Keratinocyte (primary cell): Measurements from ENCODE around the gene CWF19L2. TPM values are rescaled to one million over a fixed set of nuclear protein-coding genes. Genes with fewer than 3 reads are reported as not detected.

Source experiments
- DNase-seq: peaks from one replicate; pipeline ENCODE4 v3.0.0-alpha.2; 2011; ENCODE audit warnings: low read depth, missing footprints, low spot score
- FAIRE-seq: peaks from 2 replicates; lab custom pipeline; 2011; peaks lifted over from hg19 to GRCh38; lab: Jason Lieb, UNC
- H2AFZ ChIP-seq: 2 replicates; pipeline ENCODE4 v1.6.0; 2012; ENCODE audit warnings: low read length, control low read depth, inconsistent platforms; ENCODE audit not compliant: control insufficient read depth
- H3K27ac ChIP-seq: 2 replicates; pipeline ENCODE4 v1.5.1; 2011; ENCODE audit warnings: low read length; ENCODE audit not compliant: control insufficient read depth, insufficient read depth
- H3K27me3 ChIP-seq: 3 replicates; pipeline ENCODE4 v1.6.0; 2011; ENCODE audit warnings: low read length; ENCODE audit not compliant: control insufficient read depth, insufficient read depth; ENCODE audit errors: extremely low read depth
- H3K36me3 ChIP-seq, 2 experiments: 2 replicates in 1 of 2; 3 replicates in 1 of 2; pipeline ENCODE4 v1.5.1; 2011; ENCODE audit warnings: low read length in 2 of 2, mild to moderate bottlenecking in 1 of 2; ENCODE audit not compliant: control insufficient read depth in 2 of 2, insufficient read depth in 2 of 2; ENCODE audit errors: extremely low read depth in 1 of 2
- H3K4me1 ChIP-seq: 3 replicates; pipeline ENCODE4 v1.5.1; 2011; ENCODE audit warnings: low read length; ENCODE audit not compliant: control insufficient read depth, insufficient read depth; ENCODE audit errors: extremely low read depth
- H3K4me2 ChIP-seq: 3 replicates; pipeline ENCODE4 v1.6.0; 2011; ENCODE audit warnings: low read depth, low read length; ENCODE audit not compliant: control insufficient read depth, insufficient read depth; ENCODE audit errors: extremely low read depth
- H3K4me3 ChIP-seq, 3 experiments: fragments of 200-600 bp in 1 of 3; sonication (generic) in 1 of 3; 2 replicates in 2 of 3; 3 replicates in 1 of 3; pipeline ENCODE4 v1.5.1; 2011 to 2016; ENCODE audit warnings: low read length in 3 of 3, mild to moderate bottlenecking in 3 of 3, control low read depth in 2 of 3, inconsistent platforms in 1 of 3, low read depth in 1 of 3, mixed read lengths in 1 of 3, mixed run types in 1 of 3, moderate library complexity in 1 of 3; ENCODE audit not compliant: control insufficient read depth in 2 of 3, insufficient read depth in 2 of 3; ENCODE audit errors: extremely low read depth in 1 of 3
- H3K79me2 ChIP-seq: 2 replicates; pipeline ENCODE4 v1.6.0; 2012; ENCODE audit warnings: low read length; ENCODE audit not compliant: control insufficient read depth, insufficient read depth
- H3K9ac ChIP-seq: 3 replicates; pipeline ENCODE4 v1.6.0; 2011; ENCODE audit warnings: low read length; ENCODE audit not compliant: control insufficient read depth, insufficient read depth; ENCODE audit errors: extremely low read depth
- H3K9me1 ChIP-seq: 3 replicates; pipeline ENCODE4 v1.6.0; 2011; ENCODE audit warnings: low read length; ENCODE audit not compliant: control insufficient read depth, insufficient read depth; ENCODE audit errors: extremely low read depth
- H3K9me3 ChIP-seq: 2 replicates; pipeline ENCODE4 v1.5.1; 2012; ENCODE audit warnings: low read depth, low read length; ENCODE audit not compliant: control insufficient read depth
- H4K20me1 ChIP-seq: 3 replicates; pipeline ENCODE4 v1.6.0; 2011; ENCODE audit warnings: low read length; ENCODE audit not compliant: control insufficient read depth, insufficient read depth; ENCODE audit errors: extremely low read depth
- EZH2 ChIP-seq: IDR thresholded peaks from one replicate; pipeline ENCODE4 v1.6.1; 2012; ENCODE audit warnings: inconsistent platforms, mild to moderate bottlenecking, low read length, moderate library complexity
- dilution Hi-C: fragments of 300-500 bp; cut with MboI; formaldehyde crosslinking; loops from one replicate; pipeline ENCODE4 v1.7.0; 2020; ENCODE audit warnings: low sequenced_read_pairs; ENCODE audit not compliant: extremely low pct_ligation_motif_present
- polyA plus RNA-seq, 5 experiments: library from polyadenylated mRNA; depleted of rRNA in 3 of 5; stranded (reverse) in 3 of 5; stranded (forward) in 1 of 5; unstranded in 1 of 5; fragments of >200 nt; gene quantifications; 1 replicate in 1 of 5; 2 replicates in 3 of 5; 3 replicates in 1 of 5; pipeline versions ENCODE4 v1.2.1 to v1.2.3, GENCODE V29; 2011 to 2012; ENCODE audit warnings: missing spikeins in 2 of 5, low read depth in 1 of 5, low replicate concordance in 1 of 5
- TF ChIP-seq, protein P1 (sequence below), 3 experiments: IDR thresholded peaks in 1 of 3; conservative IDR thresholded peaks in 1 of 3; optimal IDR thresholded peaks in 1 of 3; 2 replicates in 2 of 3; 3 replicates in 1 of 3; pipeline versions ENCODE3 to v1.5.1; 2011; ENCODE audit warnings: low read length in 3 of 3, mild to moderate bottlenecking in 3 of 3, moderate library complexity in 2 of 3, control low read depth in 1 of 3, inconsistent platforms in 1 of 3; ENCODE audit not compliant: insufficient read depth in 2 of 3; ENCODE audit errors: extremely low read depth in 1 of 3

The CWF19L2 gene
- polyA plus RNA-seq, 1 donor (not counting 4 experiments of a cell fraction or from before 2014, with no cell fraction given), result 6.2 TPM

DNA sequence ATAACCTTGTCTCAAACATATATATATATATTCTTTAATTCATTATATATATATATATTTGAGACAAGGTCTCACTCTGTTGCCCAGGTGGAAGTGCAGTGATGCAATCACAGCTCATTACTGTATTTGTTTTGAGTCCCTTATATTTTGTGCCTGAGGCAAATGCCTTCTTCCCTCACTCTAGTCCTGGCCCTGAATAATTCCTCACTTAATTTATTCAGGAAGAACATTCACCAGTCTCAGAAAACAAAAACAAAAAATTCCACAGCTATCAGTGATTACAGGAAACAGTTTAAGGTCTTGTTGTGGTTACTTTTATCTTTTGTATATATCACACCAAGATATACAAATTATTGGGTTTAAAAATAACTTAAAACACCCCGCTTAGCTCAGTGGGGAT lies 155.7 kb downstream of the CWF19L2 start:
- H3K9ac ChIP-seq, result no peak overlapping the region
- DNase-seq (no peak), FAIRE-seq (no peak)
- no peaks in the 10 kb centered on the region for H3K36me3 ChIP-seq
- dilution Hi-C loops, result no loop called here
- TF ChIP-seq EZH2, result no peak
- TF ChIP-seq, protein P1, sequence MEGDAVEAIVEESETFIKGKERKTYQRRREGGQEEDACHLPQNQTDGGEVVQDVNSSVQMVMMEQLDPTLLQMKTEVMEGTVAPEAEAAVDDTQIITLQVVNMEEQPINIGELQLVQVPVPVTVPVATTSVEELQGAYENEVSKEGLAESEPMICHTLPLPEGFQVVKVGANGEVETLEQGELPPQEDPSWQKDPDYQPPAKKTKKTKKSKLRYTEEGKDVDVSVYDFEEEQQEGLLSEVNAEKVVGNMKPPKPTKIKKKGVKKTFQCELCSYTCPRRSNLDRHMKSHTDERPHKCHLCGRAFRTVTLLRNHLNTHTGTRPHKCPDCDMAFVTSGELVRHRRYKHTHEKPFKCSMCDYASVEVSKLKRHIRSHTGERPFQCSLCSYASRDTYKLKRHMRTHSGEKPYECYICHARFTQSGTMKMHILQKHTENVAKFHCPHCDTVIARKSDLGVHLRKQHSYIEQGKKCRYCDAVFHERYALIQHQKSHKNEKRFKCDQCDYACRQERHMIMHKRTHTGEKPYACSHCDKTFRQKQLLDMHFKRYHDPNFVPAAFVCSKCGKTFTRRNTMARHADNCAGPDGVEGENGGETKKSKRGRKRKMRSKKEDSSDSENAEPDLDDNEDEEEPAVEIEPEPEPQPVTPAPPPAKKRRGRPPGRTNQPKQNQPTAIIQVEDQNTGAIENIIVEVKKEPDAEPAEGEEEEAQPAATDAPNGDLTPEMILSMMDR (optimal IDR thresholded peaks at IDR 0.05 in 1 of 3, IDR thresholded peaks at IDR 0.05 in 1 of 3, conservative IDR thresholded peaks at IDR 0.05 in 1 of 3; ENCODE audit: extremely low read depth in 1 of 3, insufficient read depth in 2 of 3, low read length in 3 of 3), result no peak
- no peak overlapping the region for H3K4me2 ChIP-seq
- H4K20me1 ChIP-seq, result no peaks in the 10 kb centered on the region
- H3K4me1 ChIP-seq, result peaks cover 3% of the 10 kb centered on the region
- H3K9me3 ChIP-seq, result no peaks in the 10 kb centered on the region
- no peak overlapping the region for H3K27ac ChIP-seq
- no peak overlapping the region for H3K4me3 ChIP-seq
- H3K27me3 ChIP-seq, result no peaks in the 10 kb centered on the region
- H3K79me2 ChIP-seq, result no peaks in the 10 kb centered on the region
- H3K9me1 ChIP-seq, result no peaks in the 10 kb centered on the region
- H2AFZ ChIP-seq, result no peak overlapping the region

DNA sequence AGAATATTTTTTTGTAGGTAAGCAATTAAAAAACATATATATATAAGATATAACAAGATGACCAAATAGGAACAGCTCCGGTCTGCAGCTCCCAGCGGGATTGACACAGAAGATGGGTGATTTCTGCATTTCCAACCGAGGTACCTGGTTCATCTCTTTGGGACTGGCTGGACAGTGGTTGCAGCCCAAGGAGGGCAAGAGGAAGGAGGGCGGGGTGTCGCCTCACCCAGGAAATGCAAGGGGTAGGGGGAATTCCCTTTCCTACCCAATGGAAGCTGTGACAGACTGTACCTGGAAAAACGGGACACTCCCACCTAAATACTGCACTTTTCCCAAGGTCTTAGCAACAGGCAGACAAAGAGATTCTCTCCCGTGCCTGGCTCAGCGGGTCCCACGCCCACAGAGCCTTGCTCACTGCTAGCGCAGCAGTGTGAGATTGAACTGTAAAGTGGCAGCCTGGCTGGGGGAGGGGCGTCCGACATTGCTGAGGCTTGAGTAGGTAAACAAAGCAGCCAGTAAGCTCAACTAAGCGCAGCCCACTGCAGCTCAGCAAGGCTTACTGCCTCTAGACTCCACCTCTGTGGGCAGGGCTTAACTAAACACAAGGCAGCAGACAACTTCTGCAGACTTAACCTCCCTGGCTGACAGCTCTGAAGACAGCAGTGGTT lies 163.8 kb downstream of the CWF19L2 start:
- H3K4me1 ChIP-seq, result no peaks in the 10 kb centered on the region
- H3K9ac ChIP-seq, result no peak overlapping the region
- no peaks in the 10 kb centered on the region for H3K9me3 ChIP-seq
- no peak overlapping the region for H3K4me2 ChIP-seq
- no peaks in the 10 kb centered on the region for H3K36me3 ChIP-seq
- H3K79me2 ChIP-seq, result no peaks in the 10 kb centered on the region
- H4K20me1 ChIP-seq, result no peaks in the 10 kb centered on the region
- H3K27ac ChIP-seq, result no peak overlapping the region
- no peak overlapping the region for H3K4me3 ChIP-seq
- no peak overlapping the region for H2AFZ ChIP-seq
- dilution Hi-C loops, result no loop called here
- DNase-seq (no peak), FAIRE-seq (no peak)
- no peaks in the 10 kb centered on the region for H3K9me1 ChIP-seq
- no peaks in the 10 kb centered on the region for H3K27me3 ChIP-seq
- TF ChIP-seq, protein P1 (optimal IDR thresholded peaks at IDR 0.05 in 1 of 3, IDR thresholded peaks at IDR 0.05 in 1 of 3, conservative IDR thresholded peaks at IDR 0.05 in 1 of 3; ENCODE audit: extremely low read depth in 1 of 3, insufficient read depth in 2 of 3, low read length in 3 of 3), result no peak
- no peak for TF ChIP-seq EZH2
